ENCODE measurements around the gene RRP8.

Gene RRP8

DNA sequence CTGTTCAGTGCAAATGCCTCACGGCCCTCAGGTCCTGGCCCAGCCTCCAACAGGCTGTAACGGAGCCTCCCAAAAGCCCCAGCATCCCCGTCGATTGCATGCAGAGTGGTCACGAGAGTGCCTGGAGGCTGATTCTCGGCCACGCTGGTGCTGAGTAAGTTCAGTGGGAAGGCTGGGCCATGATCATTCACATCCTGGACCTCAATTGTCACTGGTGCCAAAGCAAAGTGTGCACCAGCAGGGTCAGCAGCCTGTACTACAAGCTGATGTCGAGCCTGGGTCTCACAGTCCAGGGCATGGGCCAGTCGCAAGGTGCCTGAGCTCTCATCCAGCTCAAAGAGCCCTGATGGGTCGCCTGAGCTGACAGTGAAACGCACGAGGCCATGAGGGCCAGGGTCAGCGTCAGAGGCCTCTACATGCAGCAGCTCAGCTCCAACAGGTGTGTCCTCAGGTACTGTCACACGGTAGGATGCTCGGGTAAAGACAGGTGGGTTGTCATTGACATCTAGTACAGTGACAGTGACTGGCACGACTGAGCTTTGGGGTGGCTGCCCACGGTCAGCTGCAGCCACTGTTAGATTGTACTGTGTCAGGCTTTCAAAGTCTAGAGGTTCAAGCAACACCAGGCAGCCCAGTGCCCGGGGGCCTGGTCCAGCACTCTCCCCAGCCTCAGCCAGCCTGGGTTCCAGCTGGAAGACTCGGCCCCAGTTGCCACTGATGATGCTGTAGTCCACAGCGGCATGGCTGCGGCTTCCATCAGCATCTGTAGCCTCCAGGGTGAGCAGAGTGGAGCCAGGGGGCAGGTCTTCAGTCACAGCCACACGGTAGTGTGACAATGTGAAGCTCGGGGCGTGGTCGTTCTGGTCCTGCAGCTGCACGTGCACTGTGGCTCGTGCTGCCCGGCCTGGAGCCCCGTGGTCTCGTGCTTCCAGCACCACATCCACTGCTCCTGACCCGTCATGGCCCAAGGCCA, 20.3 kb upstream of the RRP8 start:
- DNase-seq (ENCODE audit: insufficient read length) (no peak), FAIRE-seq (no peak)
- TF ChIP-seq POLR2AphosphoS5 (IDR thresholded peaks at IDR 0.05; ENCODE audit: low read depth, low read length) (no peak), POLR2A (IDR thresholded peaks at IDR 0.05; ENCODE audit: low read depth, low read length) (no peak), TAF1 (IDR thresholded peaks at IDR 0.05; ENCODE audit: borderline replicate concordance, low read depth, low read length) (no peak)

DNA sequence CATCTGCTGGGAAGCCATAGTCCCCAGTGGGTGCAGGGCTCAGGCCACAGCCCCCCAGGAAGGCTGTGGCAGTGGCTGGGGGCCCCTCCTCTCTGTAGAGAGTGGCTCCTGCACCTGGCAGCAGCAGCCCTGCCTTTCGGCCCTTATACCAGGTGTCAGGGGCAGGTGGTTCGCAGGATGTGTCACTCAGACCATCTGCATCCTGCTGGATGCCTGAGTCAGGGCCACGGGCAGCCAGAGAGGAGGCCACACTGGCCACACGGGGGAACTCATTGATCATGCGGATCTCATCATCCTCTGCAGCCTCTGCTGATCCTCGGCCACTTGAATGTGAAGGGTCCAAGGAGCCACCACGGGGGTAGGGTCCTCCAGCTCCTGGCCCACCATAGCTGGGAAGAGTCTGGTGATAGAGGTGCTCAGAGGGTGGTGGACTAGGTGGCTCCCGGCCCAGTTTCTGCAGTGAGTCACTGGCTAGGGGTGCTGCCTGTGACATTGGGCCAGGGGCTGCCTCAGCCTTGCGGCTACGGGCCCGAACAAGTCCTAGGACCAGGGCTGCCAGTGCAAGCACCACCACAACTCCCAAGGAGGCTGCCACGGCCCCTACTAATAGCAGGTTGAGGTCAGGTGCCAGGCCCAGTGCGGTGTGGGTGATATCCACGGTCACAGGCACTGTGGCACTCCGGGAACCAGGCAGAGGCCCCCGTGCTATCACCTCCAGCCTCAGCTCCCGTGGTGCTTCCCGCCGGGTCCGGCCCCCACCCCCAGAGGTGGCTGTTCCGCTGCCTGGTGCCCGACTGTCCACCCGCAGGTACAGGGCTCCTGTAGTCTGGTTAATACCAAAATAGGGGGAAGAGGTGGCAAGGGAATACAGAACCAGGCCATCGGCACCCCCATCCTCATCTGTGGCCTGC, 19.1 kb upstream of the RRP8 start:
- no peak for DNase-seq (ENCODE audit: insufficient read length)
- no peak for FAIRE-seq
- TF ChIP-seq TAF1 (IDR thresholded peaks at IDR 0.05; ENCODE audit: borderline replicate concordance, low read depth, low read length) (no peak), POLR2A (IDR thresholded peaks at IDR 0.05; ENCODE audit: low read depth, low read length) (no peak), POLR2AphosphoS5 (IDR thresholded peaks at IDR 0.05; ENCODE audit: low read depth, low read length) (no peak)

DNA sequence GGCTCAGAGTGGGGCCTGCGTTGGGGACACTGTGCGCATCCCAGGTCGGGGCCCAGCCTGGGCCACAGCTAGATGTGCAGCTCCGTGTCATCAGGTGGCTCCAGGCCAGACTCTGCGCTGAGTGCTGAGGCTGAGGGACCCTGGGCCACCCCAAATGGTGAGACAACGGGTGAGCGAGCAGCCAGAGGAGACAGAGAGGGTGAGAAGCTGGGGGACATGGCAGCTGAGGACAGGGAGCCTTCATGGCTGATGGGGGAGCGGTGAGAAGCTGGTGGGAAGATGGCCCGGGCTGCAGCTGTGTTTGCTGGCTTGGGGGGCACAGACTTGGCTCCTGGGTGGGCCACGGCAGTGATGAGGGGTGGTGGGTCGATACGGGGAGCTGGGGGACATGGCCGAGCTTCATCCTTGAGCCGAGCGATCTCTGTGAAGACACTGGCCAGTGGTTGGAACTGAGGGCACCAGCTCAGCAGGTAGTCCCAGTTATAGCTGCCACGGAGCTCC, 18.3 kb upstream of the RRP8 start:
- DNase-seq (ENCODE audit: insufficient read length) (no peak), FAIRE-seq (no peak)
- TF ChIP-seq POLR2AphosphoS5 (IDR thresholded peaks at IDR 0.05; ENCODE audit: low read depth, low read length) (no peak), TAF1 (IDR thresholded peaks at IDR 0.05; ENCODE audit: borderline replicate concordance, low read depth, low read length) (no peak), POLR2A (IDR thresholded peaks at IDR 0.05; ENCODE audit: low read depth, low read length) (no peak)

DNA sequence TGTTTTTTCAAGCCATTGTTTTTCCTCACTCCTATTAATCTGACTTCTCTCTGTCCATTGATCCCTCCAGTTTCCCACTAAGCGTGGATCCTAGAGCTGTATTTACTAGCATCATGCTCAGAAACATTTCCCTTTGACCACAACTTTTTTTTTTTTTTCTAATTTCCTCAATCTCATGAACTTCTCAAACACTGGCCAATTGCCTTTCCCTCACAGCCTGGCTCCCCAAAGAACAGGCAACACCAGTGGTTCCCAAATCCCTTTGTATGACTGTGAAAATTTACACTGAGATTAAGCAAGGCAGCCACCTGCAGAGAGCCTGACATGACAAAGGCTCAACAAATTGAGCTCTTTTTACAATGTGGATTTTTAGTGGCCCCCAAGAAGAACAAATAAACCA, 17.2 kb upstream of the RRP8 start:
- FAIRE-seq: no peak
- TF ChIP-seq POLR2AphosphoS5 (IDR thresholded peaks at IDR 0.05; ENCODE audit: low read depth, low read length) (no peak), POLR2A (IDR thresholded peaks at IDR 0.05; ENCODE audit: low read depth, low read length) (no peak), TAF1 (IDR thresholded peaks at IDR 0.05; ENCODE audit: borderline replicate concordance, low read depth, low read length) (no peak)
- no peak for DNase-seq (ENCODE audit: insufficient read length)

DNA sequence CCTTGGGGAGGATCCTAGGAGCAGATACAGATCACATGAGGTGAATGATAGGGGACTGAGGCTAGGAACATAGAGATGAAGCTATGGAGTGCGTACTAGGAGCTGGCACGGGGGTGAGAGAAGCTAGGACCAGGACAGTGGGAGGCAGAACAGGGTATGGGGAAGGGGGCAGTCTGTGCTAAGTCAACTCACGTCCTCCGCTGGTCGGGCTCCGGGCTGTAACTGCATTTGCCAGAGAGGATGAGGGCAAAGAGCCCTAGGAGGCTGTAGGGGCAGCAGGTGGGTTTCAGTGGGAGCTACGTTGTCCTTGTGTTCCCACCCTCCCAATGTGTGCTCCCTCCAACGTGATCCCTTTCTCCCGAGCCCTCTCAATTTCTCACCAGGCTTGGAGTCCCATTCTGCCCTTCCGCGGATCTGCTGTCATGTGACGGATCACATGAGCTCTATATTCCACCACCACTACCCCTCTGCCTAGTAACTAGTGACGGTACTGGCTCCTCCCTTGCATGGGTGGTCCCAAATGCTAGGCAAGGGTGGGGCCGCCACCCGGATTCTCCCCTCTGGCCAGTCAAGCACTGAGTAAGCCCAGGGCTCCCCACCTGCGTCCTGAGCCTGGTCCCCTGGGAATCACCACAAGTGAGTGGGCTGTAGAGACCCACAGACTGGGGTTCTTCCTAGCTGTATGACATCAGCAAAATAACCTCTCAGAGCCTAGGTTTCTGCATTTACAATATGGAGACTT, 15.8 kb upstream of the RRP8 start, which contains the start of gene TPP1:
TPP1 (minus strand) TSS at position 419 of the 742 bp plus-strand sequence; CDS start at position 397, 22 bp downstream.
- TF ChIP-seq POLR2A (IDR thresholded peaks at IDR 0.05; ENCODE audit: low read depth, low read length) (peak; percentile 63), POLR2AphosphoS5 (IDR thresholded peaks at IDR 0.05; ENCODE audit: low read depth, low read length) (no peak)
- FAIRE-seq (peak; percentile 100), DNase-seq (ENCODE audit: insufficient read length) (peak; percentile 94)

DNA sequence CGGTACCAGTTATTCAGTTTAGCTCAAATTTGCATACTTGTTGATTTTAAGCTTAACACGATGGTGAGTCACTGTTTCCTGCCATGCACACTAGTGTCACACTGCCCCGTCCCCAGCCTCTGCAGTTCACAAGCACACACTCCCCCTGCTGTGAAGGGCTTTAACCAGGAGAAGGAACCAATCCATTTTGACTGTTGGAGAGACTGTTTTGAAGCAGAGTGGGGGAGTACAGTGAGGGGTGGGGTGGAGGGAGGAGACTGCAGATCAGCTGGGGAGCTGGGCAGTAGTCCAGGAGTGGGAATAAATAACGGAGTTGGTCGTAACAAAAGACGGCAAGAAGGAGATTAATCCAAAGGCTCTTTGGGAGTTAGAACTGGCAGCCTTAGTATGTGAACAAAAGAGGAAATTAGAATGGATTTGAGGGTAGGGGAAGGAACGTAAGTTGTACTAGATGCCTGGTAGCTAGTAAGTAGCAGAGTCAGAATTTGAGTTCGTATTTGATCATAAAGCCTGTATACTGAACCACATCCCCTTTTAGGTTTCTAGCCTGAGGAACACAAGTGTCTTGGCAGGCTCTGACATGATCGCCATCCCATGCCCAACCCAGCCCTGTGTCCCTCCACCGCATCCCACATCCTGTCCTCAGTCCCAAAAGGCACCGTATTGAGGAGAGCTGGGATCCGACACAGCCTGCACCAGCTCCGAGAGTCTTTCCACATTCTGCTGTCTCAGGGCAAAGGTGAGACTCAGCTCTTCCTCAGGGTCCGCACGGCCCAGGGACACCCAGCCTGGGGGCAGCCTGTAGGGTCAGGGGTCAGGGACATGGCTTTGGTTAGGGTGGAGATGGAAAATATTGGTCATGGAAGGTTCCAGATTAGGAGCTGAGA, 14.9 kb upstream of the RRP8 start:
- peak; percentile 74 for FAIRE-seq
- DNase-seq (ENCODE audit: insufficient read length): no peak
- TF ChIP-seq POLR2AphosphoS5 (IDR thresholded peaks at IDR 0.05; ENCODE audit: low read depth, low read length): no peak
- no peak for TF ChIP-seq POLR2A (IDR thresholded peaks at IDR 0.05; ENCODE audit: low read depth, low read length)
- TF ChIP-seq TAF1 (IDR thresholded peaks at IDR 0.05; ENCODE audit: borderline replicate concordance, low read depth, low read length): no peak

DNA sequence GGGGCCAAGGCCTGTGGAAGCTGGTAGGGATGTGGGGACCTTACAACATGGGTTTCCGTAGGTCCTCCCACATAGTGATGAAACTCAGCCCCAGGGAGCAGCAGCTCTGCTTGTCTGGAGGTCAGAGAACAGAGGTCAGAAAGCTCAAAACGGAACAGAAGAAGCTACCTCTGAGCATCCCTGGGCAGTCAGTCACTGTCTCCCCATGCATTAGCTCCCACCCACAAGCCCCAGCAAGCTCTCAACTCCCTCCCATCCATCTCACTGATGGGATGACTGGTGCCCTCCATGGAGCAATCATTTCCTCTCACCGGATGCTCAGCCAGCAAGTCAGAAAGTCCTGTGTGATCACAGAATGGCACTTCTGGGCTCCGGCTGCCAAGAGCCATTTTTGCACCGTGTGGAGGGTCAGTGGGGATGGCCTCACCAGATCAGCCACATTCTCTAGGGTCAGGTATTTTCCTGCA, 13.9 kb upstream of the RRP8 start:
- FAIRE-seq (no peak), DNase-seq (ENCODE audit: insufficient read length) (no peak)
- TF ChIP-seq TAF1 (IDR thresholded peaks at IDR 0.05; ENCODE audit: borderline replicate concordance, low read depth, low read length): no peak
- no peak for TF ChIP-seq POLR2A (IDR thresholded peaks at IDR 0.05; ENCODE audit: low read depth, low read length)
- no peak for TF ChIP-seq POLR2AphosphoS5 (IDR thresholded peaks at IDR 0.05; ENCODE audit: low read depth, low read length)

DNA sequence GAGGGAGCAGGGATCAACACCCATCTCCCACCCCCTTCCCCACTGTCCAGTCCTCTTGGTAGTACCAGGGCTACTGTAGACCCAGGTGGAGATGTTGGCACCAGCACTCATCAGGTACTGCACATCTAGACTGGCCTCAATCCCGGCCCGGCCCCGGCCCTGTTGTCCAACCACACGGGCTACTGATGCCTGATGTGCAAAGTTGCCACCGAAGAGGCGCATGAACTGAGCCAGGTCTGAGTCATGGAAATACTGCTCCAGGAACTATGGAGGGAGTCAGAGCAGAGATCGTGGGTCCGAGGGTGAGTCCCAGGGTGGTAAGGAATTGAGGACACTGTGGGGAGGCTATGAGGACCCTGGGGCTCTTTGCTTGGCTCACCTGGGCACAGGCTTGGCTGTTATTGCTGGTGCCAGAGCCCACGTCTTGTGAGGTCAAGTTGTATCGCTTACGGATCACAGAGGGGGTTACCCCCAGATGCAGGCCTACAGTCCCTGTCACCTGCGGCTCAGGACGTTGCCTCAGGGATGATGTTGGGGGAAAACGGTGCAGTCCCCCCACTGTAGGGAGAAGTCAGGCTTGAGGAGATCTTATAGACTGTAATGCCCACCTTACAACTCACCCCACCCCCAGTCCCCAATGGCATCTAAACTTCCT, 13.3 kb upstream of the RRP8 start:
- FAIRE-seq (no peak), DNase-seq (ENCODE audit: insufficient read length) (no peak)
- TF ChIP-seq TAF1 (IDR thresholded peaks at IDR 0.05; ENCODE audit: borderline replicate concordance, low read depth, low read length) (no peak), POLR2AphosphoS5 (IDR thresholded peaks at IDR 0.05; ENCODE audit: low read depth, low read length) (no peak), POLR2A (IDR thresholded peaks at IDR 0.05; ENCODE audit: low read depth, low read length) (no peak)

DNA sequence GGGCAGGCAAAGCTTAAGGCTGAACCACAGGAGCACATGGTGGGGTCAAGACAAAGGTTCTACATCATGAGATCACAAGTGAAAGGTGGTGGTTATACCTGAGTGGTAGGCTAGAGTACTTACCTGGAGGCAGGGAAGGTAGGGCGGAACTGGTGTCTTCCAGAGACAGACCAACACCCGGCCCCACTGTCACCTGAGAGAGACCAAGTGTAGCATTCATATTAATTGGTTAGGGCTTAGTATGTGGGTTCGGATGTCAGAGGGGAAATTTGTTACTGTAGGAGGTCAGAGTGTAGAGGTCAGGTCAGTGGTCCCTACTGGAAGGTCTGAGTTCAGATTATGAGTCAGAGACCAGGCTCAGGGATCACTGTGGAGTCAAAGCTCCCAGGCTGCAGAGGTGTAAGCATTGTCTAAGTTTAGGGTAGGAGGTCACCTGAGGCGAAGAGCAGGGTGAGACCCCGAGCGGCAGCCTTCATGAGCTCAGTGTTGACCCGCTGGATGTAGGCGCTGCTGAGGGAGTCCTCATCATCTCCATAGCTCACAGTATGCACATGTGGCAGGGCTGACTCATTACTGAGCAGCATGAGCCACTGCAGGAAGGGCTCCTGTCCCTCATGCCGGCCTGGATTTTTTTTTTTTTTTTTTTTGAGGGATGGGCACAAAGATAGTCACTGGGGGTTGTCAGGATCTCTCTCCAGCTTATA, 12.6 kb upstream of the RRP8 start:
- DNase-seq (ENCODE audit: insufficient read length) (no peak), FAIRE-seq (no peak)
- TF ChIP-seq POLR2A (IDR thresholded peaks at IDR 0.05; ENCODE audit: low read depth, low read length): no peak
- TF ChIP-seq TAF1 (IDR thresholded peaks at IDR 0.05; ENCODE audit: borderline replicate concordance, low read depth, low read length): no peak
- no peak for TF ChIP-seq POLR2AphosphoS5 (IDR thresholded peaks at IDR 0.05; ENCODE audit: low read depth, low read length)
